GM21737 (cell line): ENCODE data around the gene PLPP4.

Experiments
- ATAC-seq: cut with Tn5 transposase; IDR thresholded peaks from one replicate; pipeline ENCODE4 v1.9.1; 2021; ENCODE audit warnings: mild to moderate bottlenecking, moderate library complexity; ENCODE audit not compliant: unreplicated experiment

Gene PLPP4

DNA sequence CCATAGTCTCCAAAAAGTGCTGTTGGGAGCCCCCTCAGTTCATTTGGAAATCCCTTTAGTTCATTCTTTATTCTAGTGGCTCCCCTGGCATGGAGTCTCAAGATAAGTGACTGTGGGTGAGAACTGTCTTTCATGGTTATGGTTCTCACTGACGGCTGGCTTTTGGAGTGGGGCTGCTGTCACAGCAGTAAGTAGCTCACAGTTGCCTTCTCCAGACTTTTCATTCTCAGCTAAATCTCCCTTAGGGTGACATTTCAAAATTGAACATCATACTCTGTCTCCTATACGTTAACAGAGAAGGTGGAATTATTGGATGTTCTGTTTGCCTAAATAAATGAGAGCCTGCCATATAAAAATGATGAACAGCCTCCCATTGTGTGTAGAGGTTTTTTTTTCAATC lies 58.7 kb downstream of the PLPP4 start:
- ATAC-seq = no peak

DNA sequence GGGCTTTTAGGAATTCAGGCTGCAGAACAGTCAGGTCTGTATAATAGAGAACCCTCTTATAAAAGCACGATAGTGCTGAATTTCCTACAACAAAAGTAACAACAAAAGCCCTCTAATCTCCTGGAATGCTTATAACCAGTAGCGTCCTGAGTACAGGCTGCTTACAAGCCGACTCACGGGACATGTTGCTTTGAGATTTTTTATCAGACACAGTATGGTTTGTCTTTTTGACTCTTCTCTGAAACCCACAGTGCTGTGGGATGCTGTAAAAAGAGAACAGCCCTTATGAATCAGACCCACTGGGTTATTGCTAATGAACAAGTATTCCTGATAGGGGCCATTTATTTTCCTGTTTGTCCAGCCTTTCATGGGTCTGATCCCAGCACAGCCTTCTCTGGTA lies 59.4 kb downstream of the PLPP4 start:
- ATAC-seq = no peak

DNA sequence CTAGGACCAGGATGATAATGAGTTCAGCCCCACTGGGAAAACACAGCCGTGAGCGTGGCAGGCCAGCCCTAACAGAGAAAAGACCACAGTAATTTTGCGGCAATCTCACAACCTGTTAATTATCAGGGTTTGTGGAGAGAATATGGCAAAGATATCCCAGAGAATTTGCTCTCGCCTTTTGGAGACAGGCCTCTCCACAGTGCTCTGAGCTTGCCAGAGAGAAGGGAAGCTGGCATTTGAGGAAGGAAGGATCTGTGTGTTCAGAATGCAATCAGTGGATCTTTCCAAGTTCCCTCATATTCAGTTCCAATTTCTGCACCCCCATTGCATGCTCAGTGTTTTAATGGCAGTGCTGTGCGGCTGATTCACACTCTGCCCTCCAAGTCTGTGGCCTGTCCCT lies 60.2 kb downstream of the PLPP4 start:
- no peak for ATAC-seq

- ATAC-seq = no peak
Measured at GRCh38 chr10:120517881-120518484, 61.0 kb downstream of the PLPP4 start.

DNA sequence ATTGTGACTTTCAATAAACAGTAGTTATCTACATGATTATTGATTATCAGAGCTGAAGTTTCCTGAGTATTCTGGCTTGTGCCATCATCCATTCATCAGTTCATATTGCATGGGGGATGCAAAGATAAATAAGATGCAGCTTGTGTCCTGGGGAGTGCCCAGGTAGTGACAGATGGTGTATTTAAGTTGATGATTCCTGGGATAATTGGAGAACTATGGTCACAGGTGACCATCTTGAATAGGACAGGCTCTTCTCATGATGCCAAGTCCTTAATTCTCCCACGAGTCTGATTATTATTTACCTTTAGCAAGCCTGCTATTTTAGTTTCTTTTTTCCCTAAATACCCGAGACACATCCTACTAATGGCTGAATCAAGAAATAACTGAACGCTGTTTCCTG lies 64.9 kb downstream of the PLPP4 start:
- ATAC-seq = no peak

DNA sequence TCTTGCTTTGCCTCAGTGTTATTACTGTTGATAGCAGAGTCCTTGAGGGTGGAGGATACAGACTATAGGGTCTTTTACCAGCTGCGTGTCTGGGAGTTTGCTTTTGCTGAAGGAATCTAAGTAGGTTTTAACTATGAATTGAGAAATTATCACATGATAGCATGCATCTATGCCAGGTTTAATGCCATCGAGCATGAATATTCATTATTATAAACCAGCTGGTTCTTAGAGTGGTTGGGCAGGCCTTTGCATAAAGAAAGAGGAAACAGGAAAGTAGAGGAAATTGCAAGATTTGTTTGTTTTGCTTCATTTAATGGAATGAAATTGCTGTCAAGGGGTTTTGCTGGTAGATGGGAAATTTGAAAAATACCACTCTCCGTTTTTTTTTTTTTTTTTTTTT lies 70.7 kb downstream of the PLPP4 start:
- ATAC-seq = no peak

GRCh38 chr10:120530699-120531098 lies 73.7 kb downstream of the PLPP4 start:
- no peak for ATAC-seq

- no peak for ATAC-seq
Measured at GRCh38 chr10:120538091-120538490, 81.1 kb downstream of the PLPP4 start.

DNA sequence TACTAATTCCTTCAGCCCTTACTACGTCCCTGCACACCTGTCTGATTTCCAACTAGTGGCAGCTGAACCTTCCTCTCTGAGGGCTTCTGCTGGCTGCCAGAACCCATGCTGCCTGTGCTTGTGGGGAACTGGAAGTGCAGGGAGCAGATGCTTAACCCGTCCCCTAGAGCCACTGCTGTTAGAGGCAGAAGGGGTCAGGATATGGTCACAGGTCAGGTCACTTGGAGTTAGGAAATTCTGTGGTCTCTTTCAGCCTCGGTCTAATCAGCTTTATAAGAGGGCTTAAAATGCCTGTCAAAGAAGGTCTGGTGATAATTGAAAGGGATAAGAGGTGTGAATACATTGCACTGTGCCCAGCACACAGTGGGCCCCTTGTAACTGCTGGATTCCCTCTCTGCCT lies 82.0 kb downstream of the PLPP4 start:
- no peak for ATAC-seq

DNA sequence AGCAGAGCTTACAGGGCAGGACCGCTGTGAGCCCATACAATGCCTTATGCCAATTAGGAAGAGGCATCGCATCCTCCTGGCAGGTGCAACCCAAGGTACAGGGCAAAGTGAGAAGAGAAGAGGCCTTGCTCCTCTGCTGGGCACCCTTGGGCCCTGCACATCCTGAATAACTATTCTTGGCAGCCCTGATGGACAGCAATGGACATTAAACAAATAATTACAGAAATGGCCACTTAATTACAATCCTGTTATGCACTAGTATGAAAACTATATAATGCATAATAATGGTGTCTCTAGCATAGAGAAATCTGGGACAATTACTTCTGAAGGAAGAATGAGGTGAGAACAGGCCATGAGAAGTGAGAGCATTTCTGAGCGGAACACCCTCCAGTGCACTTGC lies 83.5 kb downstream of the PLPP4 start:
- no peak for ATAC-seq

GRCh38 chr10:120541984-120542383 lies 85.0 kb downstream of the PLPP4 start:
- no peak for ATAC-seq

DNA sequence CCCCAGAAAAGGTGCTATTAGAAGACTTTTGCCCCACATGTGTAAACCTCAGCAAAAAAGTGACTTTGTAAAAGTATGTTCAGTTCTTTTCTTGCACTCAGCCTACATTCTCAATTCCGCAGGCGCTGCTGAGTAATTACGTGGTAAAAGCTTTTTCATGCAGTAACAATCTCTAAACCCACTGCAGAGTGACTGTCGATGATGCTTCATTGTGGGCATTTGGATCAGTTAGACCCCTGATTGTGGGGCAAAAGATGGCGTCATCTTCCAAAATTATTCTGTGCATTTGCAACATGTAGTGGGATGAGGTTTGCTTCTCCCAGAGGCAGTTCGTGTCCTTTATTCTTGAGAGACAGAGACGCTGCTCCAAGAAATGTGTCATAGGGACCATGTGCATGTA lies 85.6 kb downstream of the PLPP4 start:
- no peak for ATAC-seq

DNA sequence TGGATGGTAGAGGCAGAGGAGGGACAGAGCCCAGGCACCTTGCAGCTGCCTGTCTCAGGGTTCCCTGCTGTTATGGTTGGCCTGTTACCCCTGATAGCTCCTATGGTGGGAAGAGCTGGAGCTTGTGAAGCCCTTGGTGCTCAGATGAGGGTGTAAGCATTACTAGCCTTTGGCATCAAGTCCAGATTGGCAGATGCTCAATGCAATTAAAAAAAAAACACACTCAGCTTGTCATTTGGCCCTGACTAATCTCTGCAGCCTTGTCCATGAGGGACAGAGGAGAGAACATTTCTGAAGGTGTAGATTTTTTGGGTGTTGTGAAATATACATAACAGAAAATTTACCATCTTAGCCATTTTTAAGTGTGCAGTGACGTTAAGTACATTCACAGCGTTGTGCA lies 86.3 kb downstream of the PLPP4 start:
- no peak for ATAC-seq

DNA sequence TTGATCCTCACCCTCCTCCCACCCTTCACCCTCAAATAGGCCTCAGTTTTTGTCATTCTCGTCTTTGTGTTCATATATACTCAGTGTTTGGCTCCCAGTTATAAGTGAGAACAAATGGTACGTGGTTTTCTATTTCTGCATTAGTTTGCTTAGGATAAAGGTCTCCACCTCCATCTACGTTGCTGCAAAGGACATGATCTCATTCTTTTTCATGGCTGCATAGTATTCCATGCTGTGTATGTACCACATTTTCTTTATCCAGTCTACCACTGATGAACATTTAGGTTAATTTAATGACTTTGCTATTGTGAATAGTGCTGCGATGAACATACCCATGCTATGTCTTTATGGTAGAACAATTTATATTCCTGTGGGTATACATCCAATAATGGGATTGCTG lies 91.2 kb downstream of the PLPP4 start:
- no peak for ATAC-seq

GRCh38 chr10:120552262-120552661 lies 95.2 kb downstream of the PLPP4 start:
- ATAC-seq = no peak

DNA sequence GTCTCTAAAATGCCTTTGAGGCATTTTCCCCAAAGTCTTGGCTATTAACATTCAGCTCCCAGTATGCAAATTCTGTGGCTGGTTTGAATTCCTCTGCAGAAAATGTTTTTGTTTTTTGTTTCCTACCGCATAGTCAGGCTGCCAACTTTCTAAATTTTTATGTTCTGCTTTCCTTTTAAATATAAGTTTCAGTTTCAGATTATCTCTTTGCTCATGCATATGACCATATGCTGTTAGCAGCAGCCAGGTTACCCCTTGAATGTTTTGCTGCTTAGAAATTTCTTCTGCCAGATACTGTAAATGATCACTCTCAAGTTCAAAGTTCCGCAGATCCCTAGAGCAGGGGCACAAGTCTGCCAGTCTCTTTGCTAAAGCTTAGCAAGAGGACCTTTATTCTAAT lies 96.9 kb downstream of the PLPP4 start:
- ATAC-seq = no peak

- ATAC-seq = no peak
Measured at GRCh38 chr10:120555436-120555835, 98.4 kb downstream of the PLPP4 start.

DNA sequence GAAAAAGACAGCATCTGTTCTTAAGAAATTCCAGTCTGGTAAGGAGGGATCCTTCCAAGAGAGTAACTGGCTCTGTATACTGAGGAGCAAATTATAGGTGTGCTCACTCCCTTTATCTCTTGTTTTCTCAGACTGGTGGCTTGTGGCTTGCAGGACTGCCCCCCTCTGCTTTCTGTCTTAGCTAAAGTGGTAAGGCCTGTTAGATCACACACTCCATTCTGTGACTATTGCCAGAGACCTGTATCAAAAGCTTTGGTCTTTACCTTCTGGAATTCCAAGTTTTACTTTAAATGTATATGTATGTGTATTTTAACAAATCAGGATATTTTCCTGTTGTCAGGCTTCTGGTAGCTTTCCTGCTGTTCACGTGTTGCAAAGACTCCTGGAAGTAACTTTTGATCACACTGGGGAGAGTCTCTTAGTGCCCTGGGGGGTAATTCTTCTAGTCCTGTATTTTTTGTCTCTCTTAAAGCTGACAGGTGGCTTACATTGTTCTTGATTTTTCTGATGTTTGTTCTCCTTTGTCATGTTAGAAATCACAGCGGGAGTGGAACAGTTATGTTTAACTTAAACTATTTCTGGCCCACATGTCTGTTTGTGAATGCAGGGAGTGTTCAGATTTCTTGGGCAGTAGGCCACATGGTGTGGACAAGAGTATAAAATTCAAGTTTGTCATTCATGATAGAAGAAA lies 99.0 kb downstream of the PLPP4 start:
- no peak for ATAC-seq

- no peak for ATAC-seq
Measured at GRCh38 chr10:120557311-120557710, 100.3 kb downstream of the PLPP4 start.

- ATAC-seq = no peak
Measured at GRCh38 chr10:120559800-120560199, 102.8 kb downstream of the PLPP4 start.

DNA sequence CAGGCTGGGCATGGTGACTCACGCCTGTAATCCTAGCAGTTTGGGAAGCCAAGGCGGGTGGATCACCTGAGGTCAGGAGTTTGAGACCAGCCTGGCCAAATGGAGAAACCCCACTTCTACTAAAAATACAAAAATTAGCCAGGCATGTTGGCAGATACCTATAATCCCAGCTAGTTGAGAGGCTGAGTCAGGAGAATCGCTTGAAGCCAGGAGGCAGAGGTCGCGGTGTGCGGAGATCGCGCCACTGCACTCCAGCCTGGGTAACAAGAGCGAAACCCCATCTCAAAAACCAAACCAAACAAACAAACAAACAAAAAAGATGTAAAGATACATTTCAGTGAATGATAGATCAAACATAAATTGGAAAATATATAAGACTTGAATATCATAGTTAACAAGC lies 105.9 kb downstream of the PLPP4 start:
- ATAC-seq = no peak

DNA sequence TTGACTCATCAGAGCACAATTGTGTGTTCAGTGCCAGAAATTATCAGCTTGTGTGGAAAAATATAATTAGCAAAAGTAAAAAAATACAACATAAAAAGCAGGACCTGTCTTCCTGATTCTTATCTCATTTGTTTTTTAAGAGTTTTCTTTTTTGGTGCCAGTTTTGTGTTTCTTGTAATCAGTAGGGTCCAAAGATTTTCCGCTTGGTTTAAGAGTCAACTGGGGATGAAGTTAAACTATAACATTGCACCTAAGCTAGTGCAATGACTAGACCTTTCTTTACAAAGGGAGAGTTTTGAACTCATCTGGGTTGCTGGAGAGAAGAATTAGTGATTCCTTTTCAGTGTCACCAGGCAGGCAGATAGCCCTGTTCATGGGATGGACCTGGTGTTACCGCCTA lies 113.4 kb downstream of the PLPP4 start:
- ATAC-seq = no peak

DNA sequence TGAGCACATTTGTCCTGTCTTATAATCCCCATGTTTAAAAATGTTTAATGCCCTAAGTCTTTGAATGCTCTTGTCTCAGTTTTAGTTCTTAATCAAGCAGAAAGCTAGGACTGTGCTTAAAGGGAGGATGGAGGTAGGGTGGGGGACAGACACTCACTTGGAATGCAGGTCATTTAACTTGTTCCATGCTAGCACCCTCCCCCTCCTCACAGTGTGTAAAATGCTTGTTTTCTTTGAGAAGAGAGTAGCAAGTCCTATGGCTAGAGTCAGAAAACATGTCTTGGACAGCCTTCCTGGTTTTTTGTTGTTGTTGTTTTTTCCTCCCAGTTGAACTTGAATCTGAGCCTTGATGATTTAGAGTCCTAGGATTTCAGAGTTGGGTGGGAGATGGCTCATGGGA lies 114.2 kb downstream of the PLPP4 start:
- no peak for ATAC-seq
